Measurements from ENCODE around the gene MED22. TPM values are rescaled to one million over a fixed set of nuclear protein-coding genes. Genes with fewer than 3 reads are reported as not detected.
"Not testable (repeated sequence)": the region's sequence is repeated elsewhere in the genome, so short reads cannot be mapped to it uniquely, and the experiment has no call there.

Gene MED22
- 57.6 TPM for polyA plus RNA-seq (2013, experiment 1 of 2)
- 43.9 TPM for polyA plus RNA-seq (2013, experiment 2 of 2)

GRCh38 chr9:133347985-133348717 lies at the start of gene MED22, which contains the start of gene RPL7A:
Gene MED22, minus strand, starts transcription at chr9:133348131. Its CDS starts 1,469 bp downstream, at chr9:133346662.
Gene RPL7A, plus strand, starts transcription at chr9:133348218. Its CDS starts 26 bp downstream, at chr9:133348244.
- Histone ChIP-seq H3K27me3 (ENCODE audit: insufficient read depth, low read length) (no peaks in the 10 kb centered on the region), H3K9me3 (ENCODE audit: insufficient read depth, low read depth, low read length) (no peaks in the 10 kb centered on the region), H3K9ac (ENCODE audit: low read depth, low read length) (peak within 1 kb of the TSS; percentile 100), H3K4me3 (ENCODE audit: low read length) (peak within 1 kb of the TSS; percentile 89), H3K4me1 (ENCODE audit: insufficient read depth, low read length) (peaks cover 7% of the 10 kb centered on the region), H3K36me3 (ENCODE audit: insufficient read depth, low read length) (peaks cover 79% of the 10 kb centered on the region), H3K27ac (ENCODE audit: low read depth, low read length) (peak within 1 kb of the TSS; percentile 97)
- WGBS = under 1% methylated on average over 64 of the region's 64 CpGs

DNA sequence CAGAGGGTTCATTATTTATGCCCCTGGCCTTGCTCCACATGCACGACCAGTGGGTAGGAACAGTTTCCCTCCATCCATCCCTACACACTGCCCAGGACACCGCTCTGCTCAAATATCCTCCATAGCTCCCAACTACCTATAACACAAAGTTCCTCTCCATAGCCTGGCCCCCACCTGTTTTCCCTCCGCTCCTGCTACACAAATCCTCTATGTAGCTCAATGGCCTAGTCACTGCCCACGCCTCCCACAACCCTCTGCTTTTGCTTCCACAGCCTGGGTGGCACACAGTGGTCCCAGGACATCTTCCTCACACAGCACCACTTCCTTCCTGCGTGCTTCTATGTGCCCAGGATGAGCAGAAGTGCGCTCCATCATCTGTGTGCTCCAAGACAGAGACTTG lies 49.4 kb upstream of the MED22 start:
- H3K27ac ChIP-seq (ENCODE audit: low read depth, low read length) = no peak overlapping the region
- WGBS = 85% methylated on average over 6 of the region's 6 CpGs
- no peaks in the 10 kb centered on the region for H3K27me3 ChIP-seq (ENCODE audit: insufficient read depth, low read length)
- H3K36me3 ChIP-seq (ENCODE audit: insufficient read depth, low read length) = no peaks in the 10 kb centered on the region
- no peaks in the 10 kb centered on the region for H3K4me1 ChIP-seq (ENCODE audit: insufficient read depth, low read length)
- H3K4me3 ChIP-seq (ENCODE audit: low read length) = no peak overlapping the region
- no peak overlapping the region for H3K9ac ChIP-seq (ENCODE audit: low read depth, low read length)
- no peaks in the 10 kb centered on the region for H3K9me3 ChIP-seq (ENCODE audit: insufficient read depth, low read depth, low read length)

GRCh38 chr9:133396952-133397351 lies 49.0 kb upstream of the MED22 start:
- Histone ChIP-seq H3K27me3 (ENCODE audit: insufficient read depth, low read length) (no peaks in the 10 kb centered on the region), H3K9ac (ENCODE audit: low read depth, low read length) (no peak overlapping the region), H3K9me3 (ENCODE audit: insufficient read depth, low read depth, low read length) (no peaks in the 10 kb centered on the region), H3K4me1 (ENCODE audit: insufficient read depth, low read length) (no peaks in the 10 kb centered on the region), H3K36me3 (ENCODE audit: insufficient read depth, low read length) (no peaks in the 10 kb centered on the region), H3K4me3 (ENCODE audit: low read length) (no peak overlapping the region), H3K27ac (ENCODE audit: low read depth, low read length) (no peak overlapping the region)
- WGBS = 42% methylated on average over 14 of the region's 14 CpGs

GRCh38 chr9:133394687-133395271 lies 46.8 kb upstream of the MED22 start:
- 67% methylated on average over 8 of the region's 8 CpGs for WGBS

GRCh38 chr9:133393399-133393798 lies 45.5 kb upstream of the MED22 start:
- 90% methylated on average over 3 of the region's 3 CpGs for WGBS
- no peaks in the 10 kb centered on the region for H3K36me3 ChIP-seq (ENCODE audit: insufficient read depth, low read length)

More at GRCh38 chr9:133394687-133395271, 46.8 kb upstream of the MED22 start:
- Histone ChIP-seq H3K9me3 (ENCODE audit: insufficient read depth, low read depth, low read length) (no peaks in the 10 kb centered on the region), H3K27me3 (ENCODE audit: insufficient read depth, low read length) (no peaks in the 10 kb centered on the region), H3K36me3 (ENCODE audit: insufficient read depth, low read length) (no peaks in the 10 kb centered on the region), H3K4me1 (ENCODE audit: insufficient read depth, low read length) (no peaks in the 10 kb centered on the region), H3K27ac (ENCODE audit: low read depth, low read length) (no peak overlapping the region), H3K9ac (ENCODE audit: low read depth, low read length) (no peak overlapping the region), H3K4me3 (ENCODE audit: low read length) (no peak overlapping the region)

GRCh38 chr9:133392308-133392707 lies 44.4 kb upstream of the MED22 start:
- H3K27me3 ChIP-seq (ENCODE audit: insufficient read depth, low read length) = not testable (repeated sequence)

More at GRCh38 chr9:133393399-133393798, 45.5 kb upstream of the MED22 start:
- Histone ChIP-seq H3K27ac (ENCODE audit: low read depth, low read length) (no peak overlapping the region), H3K27me3 (ENCODE audit: insufficient read depth, low read length) (no peaks in the 10 kb centered on the region), H3K9me3 (ENCODE audit: insufficient read depth, low read depth, low read length) (no peaks in the 10 kb centered on the region), H3K4me1 (ENCODE audit: insufficient read depth, low read length) (no peaks in the 10 kb centered on the region), H3K4me3 (ENCODE audit: low read length) (no peak overlapping the region), H3K9ac (ENCODE audit: low read depth, low read length) (no peak overlapping the region)

DNA sequence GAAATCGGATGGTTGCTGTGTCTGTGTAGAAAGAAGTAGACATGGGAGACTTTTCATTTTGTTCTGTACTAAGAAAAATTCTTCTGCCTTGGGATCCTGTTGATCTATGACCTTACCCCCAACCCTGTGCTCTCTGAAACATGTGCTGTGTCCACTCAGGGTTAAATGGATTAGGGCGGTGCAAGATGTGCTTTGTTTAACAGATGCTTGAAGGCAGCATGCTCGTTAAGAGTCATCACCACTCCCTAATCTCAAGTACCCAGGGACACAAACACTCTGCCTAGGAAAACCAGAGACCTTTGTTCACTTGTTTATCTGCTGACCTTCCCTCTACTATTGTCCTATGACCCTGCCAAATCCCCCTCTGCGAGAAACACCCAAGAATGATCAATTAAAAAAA lies 43.5 kb upstream of the MED22 start:
- 20% methylated on average over 1 of the region's 4 CpGs for WGBS
- not testable (repeated sequence) for H3K27me3 ChIP-seq (ENCODE audit: insufficient read depth, low read length); H3K9me3 ChIP-seq (ENCODE audit: insufficient read depth, low read depth, low read length); H3K9ac ChIP-seq (ENCODE audit: low read depth, low read length); H3K27ac ChIP-seq (ENCODE audit: low read depth, low read length); H3K36me3 ChIP-seq (ENCODE audit: insufficient read depth, low read length); H3K4me1 ChIP-seq (ENCODE audit: insufficient read depth, low read length); H3K4me3 ChIP-seq (ENCODE audit: low read length)

More at GRCh38 chr9:133392308-133392707, 44.4 kb upstream of the MED22 start:
- H3K9ac ChIP-seq (ENCODE audit: low read depth, low read length); H3K36me3 ChIP-seq (ENCODE audit: insufficient read depth, low read length); H3K27ac ChIP-seq (ENCODE audit: low read depth, low read length); H3K9me3 ChIP-seq (ENCODE audit: insufficient read depth, low read depth, low read length); H3K4me3 ChIP-seq (ENCODE audit: low read length); H3K4me1 ChIP-seq (ENCODE audit: insufficient read depth, low read length): not testable (repeated sequence)
- 93% methylated on average over 3 of the region's 3 CpGs for WGBS

DNA sequence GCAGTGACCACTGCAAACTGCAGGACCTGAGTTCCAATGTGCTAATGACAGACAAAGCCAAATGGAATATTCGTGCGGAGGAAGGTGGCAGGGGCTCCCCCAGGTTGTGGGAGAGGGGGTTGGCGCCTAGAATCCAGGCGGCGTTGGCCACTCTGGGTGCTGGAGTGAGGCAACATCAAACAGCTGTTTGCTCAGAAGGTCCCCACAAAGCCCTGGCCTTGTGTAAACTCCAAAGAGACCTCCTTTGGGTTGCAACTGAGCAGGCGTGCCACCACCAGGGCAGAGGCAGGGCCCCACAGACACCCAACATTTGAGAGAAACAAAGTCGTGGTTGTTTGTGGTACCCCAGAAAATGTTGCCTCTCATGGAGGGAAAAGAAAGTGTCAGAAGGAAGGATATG lies 42.8 kb upstream of the MED22 start:
- no peaks in the 10 kb centered on the region for H3K27me3 ChIP-seq (ENCODE audit: insufficient read depth, low read length)
- no peaks in the 10 kb centered on the region for H3K4me1 ChIP-seq (ENCODE audit: insufficient read depth, low read length)
- no peaks in the 10 kb centered on the region for H3K36me3 ChIP-seq (ENCODE audit: insufficient read depth, low read length)
- no peak overlapping the region for H3K27ac ChIP-seq (ENCODE audit: low read depth, low read length)
- no peak overlapping the region for H3K4me3 ChIP-seq (ENCODE audit: low read length)
- 85% methylated on average over 7 of the region's 7 CpGs for WGBS
- no peak overlapping the region for H3K9ac ChIP-seq (ENCODE audit: low read depth, low read length)
- no peaks in the 10 kb centered on the region for H3K9me3 ChIP-seq (ENCODE audit: insufficient read depth, low read depth, low read length)

GRCh38 chr9:133389562-133389961 lies 41.6 kb upstream of the MED22 start:
- Histone ChIP-seq H3K4me1 (ENCODE audit: insufficient read depth, low read length) (no peaks in the 10 kb centered on the region), H3K27ac (ENCODE audit: low read depth, low read length) (no peak overlapping the region), H3K27me3 (ENCODE audit: insufficient read depth, low read length) (no peaks in the 10 kb centered on the region), H3K9ac (ENCODE audit: low read depth, low read length) (no peak overlapping the region), H3K9me3 (ENCODE audit: insufficient read depth, low read depth, low read length) (no peaks in the 10 kb centered on the region), H3K36me3 (ENCODE audit: insufficient read depth, low read length) (no peaks in the 10 kb centered on the region), H3K4me3 (ENCODE audit: low read length) (no peak overlapping the region)
- WGBS = 88% methylated on average over 13 of the region's 13 CpGs

- no peaks in the 10 kb centered on the region for H3K9me3 ChIP-seq (ENCODE audit: insufficient read depth, low read depth, low read length)
- H3K27ac ChIP-seq (ENCODE audit: low read depth, low read length) = no peak overlapping the region
- no peak overlapping the region for H3K9ac ChIP-seq (ENCODE audit: low read depth, low read length)
- H3K36me3 ChIP-seq (ENCODE audit: insufficient read depth, low read length) = no peaks in the 10 kb centered on the region
- WGBS = 92% methylated on average over 12 of the region's 12 CpGs
- no peaks in the 10 kb centered on the region for H3K4me1 ChIP-seq (ENCODE audit: insufficient read depth, low read length)
- H3K27me3 ChIP-seq (ENCODE audit: insufficient read depth, low read length) = no peaks in the 10 kb centered on the region
- no peak overlapping the region for H3K4me3 ChIP-seq (ENCODE audit: low read length)
Measured at GRCh38 chr9:133389025-133389557, 41.2 kb upstream of the MED22 start.

- Histone ChIP-seq H3K27ac (ENCODE audit: low read depth, low read length) (no peak overlapping the region), H3K27me3 (ENCODE audit: insufficient read depth, low read length) (no peaks in the 10 kb centered on the region), H3K9ac (ENCODE audit: low read depth, low read length) (no peak overlapping the region), H3K36me3 (ENCODE audit: insufficient read depth, low read length) (no peaks in the 10 kb centered on the region), H3K4me3 (ENCODE audit: low read length) (no peak overlapping the region), H3K9me3 (ENCODE audit: insufficient read depth, low read depth, low read length) (no peaks in the 10 kb centered on the region), H3K4me1 (ENCODE audit: insufficient read depth, low read length) (no peaks in the 10 kb centered on the region)
- 89% methylated on average over 9 of the region's 9 CpGs for WGBS
Measured at GRCh38 chr9:133387680-133388079, 39.7 kb upstream of the MED22 start.

Measured in HUES64 (cell line).